ENCODE results near the gene PRR5. TPM values are rescaled to one million over a fixed set of nuclear protein-coding genes. Genes with fewer than 3 reads are reported as not detected.
"Not testable (repeated sequence)": the region's sequence is repeated elsewhere in the genome, so short reads cannot be mapped to it uniquely, and the experiment has no call there.

The PRR5 gene
- total and polyA plus RNA-seq, 2 donors from 2014 or later: 24.0 to 46.0 TPM

DNA sequence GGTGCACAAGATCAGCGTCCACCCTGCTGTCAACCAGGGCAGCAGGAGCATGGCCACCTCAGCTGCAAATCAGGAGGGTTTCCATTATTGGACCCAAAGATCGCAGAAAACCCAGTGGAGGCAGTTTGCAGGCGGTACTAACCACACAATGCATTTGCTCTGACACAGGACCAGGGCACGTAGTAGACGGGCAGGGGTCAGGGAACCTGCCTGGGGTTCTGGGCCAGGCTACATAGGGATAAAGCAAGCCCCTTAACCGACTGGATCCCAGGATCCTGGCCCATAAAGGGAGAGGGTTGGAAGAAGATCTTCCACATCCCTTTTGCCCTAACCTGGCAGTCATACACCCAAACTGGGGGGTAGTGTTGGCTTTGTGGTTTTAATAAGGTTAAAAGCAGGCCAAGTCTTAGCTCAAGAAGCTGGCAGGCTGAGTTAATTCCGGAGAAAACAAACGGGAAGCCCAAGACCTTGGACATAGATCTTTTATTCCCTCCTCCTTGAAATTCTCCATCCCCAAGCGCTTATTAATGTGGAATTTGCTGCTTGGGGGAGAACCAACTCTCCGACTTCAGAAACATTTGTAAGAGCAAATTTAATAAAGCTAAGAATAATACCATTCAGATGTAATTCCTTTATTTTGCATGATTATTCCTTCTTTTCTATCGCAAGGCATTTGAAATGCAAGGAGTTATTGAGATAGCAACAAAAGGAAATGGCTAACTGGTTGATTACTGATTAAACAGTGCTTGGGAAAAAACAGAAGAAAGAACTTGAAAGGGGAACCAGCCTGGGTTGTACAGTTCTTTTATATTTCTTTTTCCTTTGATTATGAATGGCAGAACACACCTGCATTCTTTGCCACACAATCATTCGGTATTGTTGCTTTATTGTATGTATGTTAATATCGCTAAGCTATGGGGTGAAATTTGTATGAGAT lies 44.1 kb downstream of the PRR5 start:
- peak overlapping the region; percentile 51 to 73 for H3K27ac ChIP-seq (ENCODE audit: low read depth in 2 of 2, low read length in 2 of 2)
- no peak for FAIRE-seq
- intact Hi-C loops (cut with DNase I): no loop called here
- peaks cover 9 to 32% (median 12%) of the 10 kb centered on the region in 3 donors for H3K4me1 ChIP-seq (ENCODE audit: control insufficient read depth in 2 of 3, insufficient read depth in 2 of 3, low read depth in 1 of 3, low read length in 3 of 3)
- TF ChIP-seq CTCF (IDR thresholded peaks at IDR 0.05; ENCODE audit: borderline replicate concordance, extremely low read depth, insufficient read depth): no peak
- H3K9ac ChIP-seq (ENCODE audit: low read length in 3 of 3): peak overlapping the region in 1 of 3 donors; percentile 42
- no peaks in the 10 kb centered on the region for H3K27me3 ChIP-seq (ENCODE audit: control insufficient read depth, insufficient read depth, low read length)
- peak in 4 of 5 donors; percentile 32 to 85 (median 64) for DNase-seq
- no peaks in the 10 kb centered on the region for H3K36me3 ChIP-seq (ENCODE audit: control insufficient read depth in 2 of 3, insufficient read depth in 3 of 3, low read length in 3 of 3)
- peak overlapping the region in 1 of 3 donors; percentile 38 for H3K4me3 ChIP-seq (ENCODE audit: low read length in 3 of 3)
- H3K9me3 ChIP-seq (ENCODE audit: control insufficient read depth in 2 of 3, insufficient read depth in 1 of 3, low read length in 3 of 3): no peaks in the 10 kb centered on the region

GRCh38 chr22:44747784-44748127 lies 45.8 kb downstream of the PRR5 start:
- H3K4me1 ChIP-seq (ENCODE audit: control insufficient read depth in 2 of 3, insufficient read depth in 2 of 3, low read depth in 1 of 3, low read length in 3 of 3): peaks cover 9 to 32% (median 12%) of the 10 kb centered on the region in 3 donors
- H3K36me3 ChIP-seq (ENCODE audit: control insufficient read depth in 2 of 3, insufficient read depth in 3 of 3, low read length in 3 of 3); DNase-seq; FAIRE-seq; H3K4me3 ChIP-seq (ENCODE audit: low read length in 3 of 3); H3K9ac ChIP-seq (ENCODE audit: low read length in 3 of 3); H3K27me3 ChIP-seq (ENCODE audit: control insufficient read depth, insufficient read depth, low read length); H3K9me3 ChIP-seq (ENCODE audit: control insufficient read depth in 2 of 3, insufficient read depth in 1 of 3, low read length in 3 of 3); intact Hi-C loops (cut with DNase I): not testable (repeated sequence)
- H3K27ac ChIP-seq (ENCODE audit: low read depth in 2 of 2, low read length in 2 of 2): peak overlapping the region; percentile 18 to 73

- Histone ChIP-seq H3K27me3 (ENCODE audit: control insufficient read depth, insufficient read depth, low read length) (no peaks in the 10 kb centered on the region), H3K4me1 (ENCODE audit: control insufficient read depth in 2 of 3, insufficient read depth in 2 of 3, low read depth in 1 of 3, low read length in 3 of 3) (peaks cover 9 to 29% (median 13%) of the 10 kb centered on the region in 3 donors), H3K9me3 (ENCODE audit: control insufficient read depth in 2 of 3, insufficient read depth in 1 of 3, low read length in 3 of 3) (no peaks in the 10 kb centered on the region), H3K36me3 (ENCODE audit: control insufficient read depth in 2 of 3, insufficient read depth in 3 of 3, low read length in 3 of 3) (no peaks in the 10 kb centered on the region), H3K4me3 (ENCODE audit: low read length in 3 of 3) (no peak overlapping the region), H3K27ac (ENCODE audit: low read depth in 2 of 2, low read length in 2 of 2) (peak overlapping the region; percentile 53 to 73), H3K9ac (ENCODE audit: low read length in 3 of 3) (no peak overlapping the region)
- intact Hi-C loops (cut with DNase I): no loop called here
- FAIRE-seq (no peak), DNase-seq (no peak)
- no peak for TF ChIP-seq CTCF (IDR thresholded peaks at IDR 0.05; ENCODE audit: borderline replicate concordance, extremely low read depth, insufficient read depth)
Observed at GRCh38 chr22:44748524-44748923, 46.5 kb downstream of the PRR5 start.

- H3K9me3 ChIP-seq (ENCODE audit: control insufficient read depth in 2 of 3, insufficient read depth in 1 of 3, low read length in 3 of 3): no peaks in the 10 kb centered on the region
- H3K9ac ChIP-seq (ENCODE audit: low read length in 3 of 3): no peak overlapping the region
- peaks cover 11 to 36% (median 25%) of the 10 kb centered on the region in 3 donors for H3K4me1 ChIP-seq (ENCODE audit: control insufficient read depth in 2 of 3, insufficient read depth in 2 of 3, low read depth in 1 of 3, low read length in 3 of 3)
- H3K27ac ChIP-seq (ENCODE audit: low read depth in 2 of 2, low read length in 2 of 2): no peak overlapping the region
- H3K27me3 ChIP-seq (ENCODE audit: control insufficient read depth, insufficient read depth, low read length): no peaks in the 10 kb centered on the region
- DNase-seq (no peak), FAIRE-seq (no peak)
- no peaks in the 10 kb centered on the region for H3K36me3 ChIP-seq (ENCODE audit: control insufficient read depth in 2 of 3, insufficient read depth in 3 of 3, low read length in 3 of 3)
- no peak overlapping the region for H3K4me3 ChIP-seq (ENCODE audit: low read length in 3 of 3)
- intact Hi-C loops (cut with DNase I): no loop called here
- no peak for TF ChIP-seq CTCF (IDR thresholded peaks at IDR 0.05; ENCODE audit: borderline replicate concordance, extremely low read depth, insufficient read depth)
Observed at GRCh38 chr22:44750481-44750880, 48.5 kb downstream of the PRR5 start.
